ENCODE data around the gene ARL14EP. TPM values are rescaled to one million over a fixed set of nuclear protein-coding genes. Genes with fewer than 3 reads are reported as not detected.

Gene ARL14EP
- total and polyA plus RNA-seq, 2 of the 8 experiments (the other 6 are each of a cell fraction or from before 2014, with no cell fraction given): 14.3 to 29.6 TPM

GRCh38 chr11:30364139-30364836, 41.4 kb downstream of the ARL14EP start (continued):
- no peak for TF ChIP-seq CHD7 (IDR thresholded peaks at IDR 0.05; ENCODE audit: insufficient replicate concordance, low read length)
- no peak for TF ChIP-seq SUZ12 (IDR thresholded peaks at IDR 0.05; ENCODE audit: low read length)
- no peak for TF ChIP-seq CBX8 (IDR thresholded peaks at IDR 0.05; ENCODE audit: borderline replicate concordance, low read depth, low read length)
- TF ChIP-seq CTBP2 (IDR thresholded peaks at IDR 0.05; ENCODE audit: borderline replicate concordance, insufficient read depth, insufficient read length, low read length): no peak
- TF ChIP-seq TEAD4 (IDR thresholded peaks at IDR 0.05; ENCODE audit: low read depth, low read length): no peak
- TF ChIP-seq GABPA (IDR thresholded peaks at IDR 0.05; ENCODE audit: borderline replicate concordance, insufficient read depth, low read length): no peak
- no peak for TF ChIP-seq TAF7 (optimal IDR thresholded peaks at IDR 0.05; ENCODE audit: borderline replicate concordance, low read depth, low read length)
- no peak for TF ChIP-seq CHD1 (IDR thresholded peaks at IDR 0.05; ENCODE audit: low read depth, low read length)
- no peak for TF ChIP-seq YY1 (IDR thresholded peaks at IDR 0.05; ENCODE audit: low read depth, low read length)
- TF ChIP-seq GTF2F1 (IDR thresholded peaks at IDR 0.05; ENCODE audit: borderline replicate concordance, low read depth, low read length): no peak
- TF ChIP-seq TCF12 (IDR thresholded peaks at IDR 0.05; ENCODE audit: low read depth, low read length): no peak

Measured in H1 (cell line).